Adrenal gland (tissue), 5 donors: ENCODE measurements around the gene NR5A2.

Source experiments
- POLR2A ChIP-seq, 2 donors: fragments of 450-650 bp; IDR thresholded peaks; one replicate each; pipeline ENCODE4 v1.6.1; 2017; ENCODE audit warnings: antibody characterized with exemption in 2 of 2, mild to moderate bottlenecking in 2 of 2, moderate library complexity in 1 of 2
- TF ChIP-seq, protein P1 (sequence below), 6 experiments: fragments of 450-650 bp in 4 of 6; fragments of 200-600 bp in 2 of 6; sonication (generic) in 1 of 6; IDR thresholded peaks; 1 replicate in 5 of 6; 2 replicates in 1 of 6; pipeline versions ENCODE4 v1.5.1 to v1.8.0; 2016 to 2021; ENCODE audit warnings: antibody characterized with exemption in 6 of 6, mild to moderate bottlenecking in 2 of 6, moderate library complexity in 1 of 6
- donor health status: DM: no; HTN: no; CAD: no.

DNA sequence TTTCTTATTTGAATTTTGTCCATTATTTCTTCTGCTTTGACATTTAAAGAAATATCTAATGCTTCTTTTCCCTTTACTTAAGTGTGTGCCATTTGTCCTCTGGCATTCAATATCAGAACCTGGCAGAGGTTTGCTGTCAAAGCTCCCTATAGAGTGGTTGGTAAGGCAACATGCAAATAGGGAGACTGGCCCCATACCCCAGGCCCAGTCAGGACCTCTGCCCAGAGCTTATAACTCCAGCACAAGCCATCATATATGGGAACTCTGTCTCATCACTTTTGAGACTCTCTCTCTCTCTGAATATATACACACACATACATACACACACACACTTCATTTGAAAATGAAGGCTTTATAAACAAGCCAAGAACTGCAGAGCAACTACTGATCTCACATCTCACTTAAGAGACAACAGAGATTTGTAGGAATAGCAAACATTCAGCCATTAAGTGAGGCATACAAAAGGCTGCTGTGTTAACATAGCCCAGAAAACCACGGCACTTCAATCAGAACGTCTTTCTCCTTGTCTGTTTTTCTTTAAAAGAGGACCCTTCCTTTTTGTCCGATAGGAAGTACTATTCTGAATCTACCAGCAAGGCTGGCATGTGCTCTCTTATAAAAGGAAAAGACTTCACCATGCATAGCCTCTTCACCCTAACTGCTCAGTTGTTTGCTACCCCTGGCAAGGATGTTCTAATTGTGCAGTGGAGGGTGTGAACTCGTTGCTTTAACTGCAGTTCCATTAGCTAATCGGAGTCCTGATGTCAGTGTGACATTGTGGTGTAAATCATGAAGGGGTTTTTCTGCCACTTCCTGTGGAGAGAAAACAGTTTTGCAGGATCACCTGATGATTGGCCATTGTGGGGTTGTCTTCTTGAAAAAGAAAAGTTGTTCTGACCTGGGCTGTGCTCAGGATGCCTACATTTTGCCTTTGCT lies 101.7 kb downstream of the NR5A2 start:
- TF ChIP-seq, protein P1, sequence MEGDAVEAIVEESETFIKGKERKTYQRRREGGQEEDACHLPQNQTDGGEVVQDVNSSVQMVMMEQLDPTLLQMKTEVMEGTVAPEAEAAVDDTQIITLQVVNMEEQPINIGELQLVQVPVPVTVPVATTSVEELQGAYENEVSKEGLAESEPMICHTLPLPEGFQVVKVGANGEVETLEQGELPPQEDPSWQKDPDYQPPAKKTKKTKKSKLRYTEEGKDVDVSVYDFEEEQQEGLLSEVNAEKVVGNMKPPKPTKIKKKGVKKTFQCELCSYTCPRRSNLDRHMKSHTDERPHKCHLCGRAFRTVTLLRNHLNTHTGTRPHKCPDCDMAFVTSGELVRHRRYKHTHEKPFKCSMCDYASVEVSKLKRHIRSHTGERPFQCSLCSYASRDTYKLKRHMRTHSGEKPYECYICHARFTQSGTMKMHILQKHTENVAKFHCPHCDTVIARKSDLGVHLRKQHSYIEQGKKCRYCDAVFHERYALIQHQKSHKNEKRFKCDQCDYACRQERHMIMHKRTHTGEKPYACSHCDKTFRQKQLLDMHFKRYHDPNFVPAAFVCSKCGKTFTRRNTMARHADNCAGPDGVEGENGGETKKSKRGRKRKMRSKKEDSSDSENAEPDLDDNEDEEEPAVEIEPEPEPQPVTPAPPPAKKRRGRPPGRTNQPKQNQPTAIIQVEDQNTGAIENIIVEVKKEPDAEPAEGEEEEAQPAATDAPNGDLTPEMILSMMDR (IDR thresholded peaks at IDR 0.05): no peak
- TF ChIP-seq POLR2A (IDR thresholded peaks at IDR 0.05): no peak
